SK-N-SH (cell line): Measurements from ENCODE around the gene BCLAF1. TPM values are rescaled to one million over a fixed set of nuclear protein-coding genes. Genes with fewer than 3 reads are reported as not detected.

Source experiments
- CTCF ChIA-PET: fragments of 300-600, 350-600 bp; formaldehyde crosslinking; extraction: SDS; loops from one replicate; lab custom pipeline; 2021; lab: Yijun Ruan, JAX
- POLR2A ChIA-PET: fragments of 350-600 bp; sonication (Branson Sonifier 250); formaldehyde crosslinking; extraction: SDS; loops from one replicate; lab custom pipeline; 2020; ENCODE audit warnings: antibody characterized with exemption, inconsistent platforms; lab: Yijun Ruan, JAX
- DNase-seq: peaks from one replicate; pipeline ENCODE4 v3.0.0; 2012
- H2AFZ ChIP-seq: fragments of 200-600 bp; sonication (generic); 2 replicates; pipeline ENCODE4 v1.8.1; 2016; ENCODE audit warnings: antibody characterized with exemption, mild to moderate bottlenecking, low read depth
- H3F3A ChIP-seq: fragments of 200-600 bp; sonication (generic); replicated peaks from 2 replicates; pipeline ENCODE3; 2016; ENCODE audit warnings: antibody characterized with exemption, mild to moderate bottlenecking; ENCODE audit not compliant: insufficient read depth
- H3K27ac ChIP-seq, 2 experiments: fragments of 200-500 bp in 1 of 2; fragments of 200-600 bp in 1 of 2; sonication (Bioruptor generic) in 1 of 2; sonication (generic), shearing (Covaris generic) in 1 of 2; 2 replicates each; pipeline versions ENCODE4 v1.5.1 to v1.6.1; 2014 to 2016; ENCODE audit warnings: low read depth in 2 of 2, inconsistent platforms in 1 of 2, low read length in 1 of 2, mild to moderate bottlenecking in 1 of 2, mixed read lengths in 1 of 2
- H3K27me3 ChIP-seq: fragments of 200-600 bp; sonication (generic), shearing (Covaris generic); 2 replicates; pipeline ENCODE4 v1.6.1; 2016; ENCODE audit warnings: mixed run types; ENCODE audit not compliant: insufficient read depth
- H3K36me3 ChIP-seq, 2 experiments: fragments of 200-500 bp in 1 of 2; fragments of 200-600 bp in 1 of 2; sonication (Bioruptor generic) in 1 of 2; sonication (generic) in 1 of 2; replicated peaks in 1 of 2; 2 replicates each; pipeline versions ENCODE3 to v1.5.1; 2014 to 2016; ENCODE audit warnings: low read length in 1 of 2, mild to moderate bottlenecking in 1 of 2; ENCODE audit not compliant: insufficient read depth in 2 of 2, control insufficient read depth in 1 of 2
- H3K4me1 ChIP-seq, 2 experiments: fragments of 200-500 bp in 1 of 2; fragments of 200-600 bp in 1 of 2; sonication (Bioruptor generic) in 1 of 2; sonication (generic), shearing (Covaris generic) in 1 of 2; 2 replicates each; pipeline versions ENCODE4 v1.5.1 to v1.6.1; 2014 to 2016; ENCODE audit warnings: low read depth in 1 of 2, low read length in 1 of 2, mixed run types in 1 of 2; ENCODE audit not compliant: insufficient read depth in 2 of 2, control insufficient read depth in 1 of 2
- H3K4me2 ChIP-seq: fragments of 200-600 bp; sonication (generic), shearing (Covaris generic); 2 replicates; pipeline ENCODE4 v1.6.1; 2017; ENCODE audit warnings: mixed run types
- H3K4me3 ChIP-seq, 2 experiments: fragments of 200-500 bp in 1 of 2; fragments of 200-600 bp in 1 of 2; sonication (Bioruptor generic) in 1 of 2; sonication (generic), shearing (Covaris generic) in 1 of 2; 2 replicates each; pipeline versions ENCODE4 v1.5.1 to v1.8.1; 2014 to 2016; ENCODE audit warnings: low read depth in 2 of 2, inconsistent platforms in 1 of 2, low read length in 1 of 2, mild to moderate bottlenecking in 1 of 2, mixed read lengths in 1 of 2, moderate library complexity in 1 of 2
- H3K79me2 ChIP-seq: fragments of 200-600 bp; sonication (generic); 2 replicates; pipeline ENCODE4 v1.8.1; 2017; ENCODE audit warnings: mild to moderate bottlenecking; ENCODE audit not compliant: insufficient read depth
- H3K9ac ChIP-seq: fragments of 200-600 bp; sonication (generic); 2 replicates; pipeline ENCODE4 v1.6.1; 2017; ENCODE audit warnings: mixed run types
- H3K9me2 ChIP-seq: fragments of 200-600 bp; sonication (generic); 2 replicates; pipeline ENCODE4 v1.6.1; 2017; ENCODE audit warnings: mixed run types
- H3K9me3 ChIP-seq: fragments of 200-600 bp; sonication (generic); 2 replicates; pipeline ENCODE4 v1.6.1; 2017; ENCODE audit warnings: mixed run types, mild to moderate bottlenecking, moderate library complexity
- H4K20me1 ChIP-seq: fragments of 200-600 bp; sonication (generic); 2 replicates; pipeline ENCODE4 v1.6.1; 2017; ENCODE audit warnings: mild to moderate bottlenecking, mixed run types; ENCODE audit not compliant: insufficient read depth
- IRF3 ChIP-seq: fragments of 150-350 bp; IDR thresholded peaks from 2 replicates; pipeline ENCODE4 v1.6.1; 2016; ENCODE audit warnings: mild to moderate bottlenecking, low read depth, low read length
- JUND ChIP-seq: IDR thresholded peaks from 2 replicates; pipeline ENCODE4 v1.4.0; 2012
- MEF2A ChIP-seq: IDR thresholded peaks from 2 replicates; pipeline ENCODE4 v1.4.0; 2012; ENCODE audit warnings: low read depth, borderline replicate concordance
- NRF1 ChIP-seq: IDR thresholded peaks from 2 replicates; pipeline ENCODE4 v1.6.1; 2012; ENCODE audit warnings: low read depth, mild to moderate bottlenecking, low read length
- POLR2AphosphoS5 ChIP-seq: IDR thresholded peaks from 2 replicates; pipeline ENCODE4 v1.6.1; 2012; ENCODE audit warnings: low read depth, low read length
- RAD21 ChIP-seq: IDR thresholded peaks from 2 replicates; pipeline ENCODE4 v1.6.1; 2012; ENCODE audit warnings: mild to moderate bottlenecking, low read length
- REST ChIP-seq: IDR thresholded peaks from 2 replicates; pipeline ENCODE4 v1.6.1; 2012; ENCODE audit warnings: mild to moderate bottlenecking, low read depth, low read length, moderate library complexity
- RXRA ChIP-seq: IDR thresholded peaks from 2 replicates; pipeline ENCODE4 v1.4.0; 2012; ENCODE audit warnings: low read depth, mild to moderate bottlenecking, borderline replicate concordance
- SIN3A ChIP-seq: IDR thresholded peaks from 2 replicates; pipeline ENCODE4 v1.6.1; 2012; ENCODE audit warnings: low read depth, mild to moderate bottlenecking, low read length, moderate library complexity, borderline replicate concordance
- TAF1 ChIP-seq: IDR thresholded peaks from 2 replicates; pipeline ENCODE4 v1.6.1; 2012; ENCODE audit warnings: low read depth, mild to moderate bottlenecking, low read length, moderate library complexity, borderline replicate concordance
- TEAD4 ChIP-seq: IDR thresholded peaks from 2 replicates; pipeline ENCODE4 v1.4.0; 2012; ENCODE audit warnings: mild to moderate bottlenecking, borderline replicate concordance; ENCODE audit not compliant: insufficient read depth
- WGBS: methylation state at CpG from one replicate; pipeline ENCODE4 v1.1.6; 2017; ENCODE audit warnings: low lambda C conversion rate; 5-methylcytosine and 5-hydroxymethylcytosine counted together
- polyA plus RNA-seq, 3 experiments: library from polyadenylated mRNA; depleted of rRNA; stranded (reverse); fragments of >200 nt; gene quantifications; 2 replicates each; pipeline ENCODE4 v1.2.3, GENCODE V29; 2012

Gene BCLAF1
- polyA plus RNA-seq, 1 of the 3 experiments (the other 2 are of a cell fraction), result 21.9 TPM

- 0 out of 2 replicates have a peak, but pooled peaks have one; percentile 4 for TF ChIP-seq REST
- peak; percentile 85 for TF ChIP-seq TAF1
- TF ChIP-seq TEAD4, result no peak
- TF ChIP-seq MEF2A, result no peak
- peak; percentile 97 for TF ChIP-seq POLR2AphosphoS5
- no peak for TF ChIP-seq RXRA
- peak; percentile 6; the same call in 1 of the 2 replicates for TF ChIP-seq JUND
- TF ChIP-seq SIN3A, result no peak
- TF ChIP-seq NRF1, result no peak
- TF ChIP-seq RAD21, result no peak
These were observed at the start of gene BCLAF1 (continued) for GRCh38 chr6:136289579-136290409.

GRCh38 chr6:136338486-136338885 is 48.8 kb upstream of the BCLAF1 start:
- Histone ChIP-seq H3K4me1 (peaks cover 0 to 2% of the 10 kb centered on the region in 2 experiments; a peak in 2 of 4 replicates), H3K27ac (no peak overlapping the region), H3K4me3 (no peak overlapping the region), H3K9me2 (no peaks in the 10 kb centered on the region), H4K20me1 (no peaks in the 10 kb centered on the region), H3K27me3 (no peaks in the 10 kb centered on the region), H3K4me2 (no peak overlapping the region), H3K9ac (no peak overlapping the region), H3K9me3 (no peaks in the 10 kb centered on the region), H3K36me3 (no peaks in the 10 kb centered on the region), H3K79me2 (no peaks in the 10 kb centered on the region), H3F3A (no peaks in the 10 kb centered on the region), H2AFZ (no peak overlapping the region)
- no peak for DNase-seq
- POLR2A ChIA-PET, result no interaction called here
- 93% methylated on average over 4 of the region's 4 CpGs for WGBS
- CTCF ChIA-PET, result interaction anchor here (1.5 to 2.5 kb wide), 3 partner anchors 8 to 212 kb away, joined by 3 to 6 read pairs (median 6); partner anchors contain the start of gene MAP7
- TF ChIP-seq IRF3, result no peak
